ENCODE results near the gene FARP2. TPM values are rescaled to one million over a fixed set of nuclear protein-coding genes. Genes with fewer than 3 reads are reported as not detected.
"Not testable (repeated sequence)": the region's sequence is repeated elsewhere in the genome, so short reads cannot be mapped to it uniquely, and the experiment has no call there.

FARP2 gene
- total and polyA plus RNA-seq, 11 donors, result 7.9 to 31.8 (median 20.1) TPM

DNA sequence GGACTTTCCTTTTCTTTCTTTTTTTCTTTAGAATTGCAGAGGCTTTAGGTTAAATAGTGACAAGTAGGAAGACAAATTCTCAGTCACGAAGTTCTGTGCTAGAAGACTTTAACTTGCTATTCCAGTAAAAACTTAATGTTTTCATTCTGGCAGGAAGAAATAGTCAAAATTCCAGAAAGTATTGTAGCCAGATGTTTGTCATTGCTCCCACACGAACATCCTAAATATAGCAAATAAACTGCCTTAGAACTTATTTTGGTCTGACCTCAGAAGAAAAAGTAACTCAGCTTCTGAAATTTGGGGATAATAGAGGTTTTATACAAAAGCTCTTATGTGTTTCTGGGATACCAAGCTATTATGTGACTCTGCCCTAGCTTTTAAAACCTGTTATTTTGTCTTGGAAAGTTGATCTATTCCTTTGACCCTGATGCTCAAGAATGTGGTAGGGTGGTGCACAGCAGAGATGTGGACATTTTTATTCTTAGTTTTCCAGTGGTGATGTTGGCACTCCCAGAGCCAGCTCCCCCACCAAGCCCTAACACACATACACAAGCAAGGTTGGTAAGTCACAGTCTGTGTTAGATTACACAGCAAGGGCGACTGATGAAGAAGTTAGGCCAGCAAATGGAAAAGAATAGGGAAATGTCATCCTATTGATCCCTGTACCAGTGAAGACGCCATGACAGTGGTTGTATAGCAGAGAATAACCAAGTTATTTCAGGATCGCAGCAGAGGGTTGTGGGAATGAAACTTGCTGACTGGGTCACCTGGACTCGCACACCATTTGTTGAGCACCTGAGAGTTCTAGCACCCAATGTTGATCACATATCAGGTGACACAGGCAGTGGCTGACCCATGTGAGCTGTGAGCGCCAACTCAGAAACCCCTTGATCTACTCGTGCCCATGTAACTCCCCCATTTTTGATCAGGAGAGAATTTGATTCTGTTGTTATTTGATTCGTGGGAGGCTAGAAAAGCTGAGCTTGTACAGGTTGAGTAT, 23.7 kb downstream of the FARP2 start:
- ATAC-seq (peak in 1 of 4 donors; percentile 28), DNase-seq (no peak)
- WGBS, 4 donors, result 78 to 85% (median 79%) methylated on average over 9 of the region's 9 CpGs
- peaks cover 0 to 56% (median 23%) of the 10 kb centered on the region in 12 donors for H3K4me1 ChIP-seq
- no peaks in the 10 kb centered on the region for H3K9me3 ChIP-seq
- H3K27ac ChIP-seq, result peak overlapping the region in 5 of 12 donors; percentile 16 to 64 (median 29)
- intact Hi-C loops (cut with DNase I), result no loop called here
- peaks cover 0 to 13% (median 6%) of the 10 kb centered on the region in 9 donors for H3K36me3 ChIP-seq
- no peak for TF ChIP-seq POLR2A (IDR thresholded peaks at IDR 0.05)
- TF ChIP-seq, protein P1, sequence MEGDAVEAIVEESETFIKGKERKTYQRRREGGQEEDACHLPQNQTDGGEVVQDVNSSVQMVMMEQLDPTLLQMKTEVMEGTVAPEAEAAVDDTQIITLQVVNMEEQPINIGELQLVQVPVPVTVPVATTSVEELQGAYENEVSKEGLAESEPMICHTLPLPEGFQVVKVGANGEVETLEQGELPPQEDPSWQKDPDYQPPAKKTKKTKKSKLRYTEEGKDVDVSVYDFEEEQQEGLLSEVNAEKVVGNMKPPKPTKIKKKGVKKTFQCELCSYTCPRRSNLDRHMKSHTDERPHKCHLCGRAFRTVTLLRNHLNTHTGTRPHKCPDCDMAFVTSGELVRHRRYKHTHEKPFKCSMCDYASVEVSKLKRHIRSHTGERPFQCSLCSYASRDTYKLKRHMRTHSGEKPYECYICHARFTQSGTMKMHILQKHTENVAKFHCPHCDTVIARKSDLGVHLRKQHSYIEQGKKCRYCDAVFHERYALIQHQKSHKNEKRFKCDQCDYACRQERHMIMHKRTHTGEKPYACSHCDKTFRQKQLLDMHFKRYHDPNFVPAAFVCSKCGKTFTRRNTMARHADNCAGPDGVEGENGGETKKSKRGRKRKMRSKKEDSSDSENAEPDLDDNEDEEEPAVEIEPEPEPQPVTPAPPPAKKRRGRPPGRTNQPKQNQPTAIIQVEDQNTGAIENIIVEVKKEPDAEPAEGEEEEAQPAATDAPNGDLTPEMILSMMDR (IDR thresholded peaks at IDR 0.05), result no peak
- H3K27me3 ChIP-seq, result no peaks in the 10 kb centered on the region
- H3K4me3 ChIP-seq, result peak overlapping the region in 2 of 12 donors; percentile 0 to 6

DNA sequence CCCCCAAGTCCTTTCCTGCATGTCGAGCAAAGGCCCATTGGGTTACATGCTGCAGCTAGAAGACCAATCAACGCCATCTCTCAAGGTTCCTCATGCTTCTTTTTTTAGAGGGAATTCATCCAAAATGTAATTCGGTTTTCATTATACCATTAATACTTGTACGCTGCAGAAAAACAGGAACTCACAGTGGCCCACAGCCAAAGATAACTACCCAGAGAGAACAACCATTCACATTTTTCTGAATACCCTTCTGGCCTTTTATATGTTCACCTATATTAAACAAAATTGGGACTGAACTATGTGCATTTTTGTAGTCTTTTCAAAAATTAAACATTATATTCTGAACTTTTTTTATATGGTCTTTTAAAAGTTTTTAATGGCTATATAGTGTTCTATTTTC, 25.8 kb downstream of the FARP2 start:
- ATAC-seq (no peak), DNase-seq (no peak)
- H3K4me3 ChIP-seq, result no peak overlapping the region
- no peaks in the 10 kb centered on the region for H3K36me3 ChIP-seq
- WGBS, 4 donors, result 39 to 60% (median 53%) methylated on average over 4 of the region's 4 CpGs
- H3K27ac ChIP-seq, result peak overlapping the region in 1 of 12 donors; percentile 10
- no peak for TF ChIP-seq POLR2A (IDR thresholded peaks at IDR 0.05)
- TF ChIP-seq, protein P1 (IDR thresholded peaks at IDR 0.05), result no peak
- intact Hi-C loops (cut with DNase I), result no loop called here
- peaks cover 0 to 56% (median 23%) of the 10 kb centered on the region in 12 donors for H3K4me1 ChIP-seq
- H3K27me3 ChIP-seq, result no peaks in the 10 kb centered on the region
- H3K9me3 ChIP-seq, result no peaks in the 10 kb centered on the region

GRCh38 chr2:241385450-241385849, 29.4 kb downstream of the FARP2 start:
- peaks cover 0 to 35% (median 8%) of the 10 kb centered on the region in 12 donors for H3K4me1 ChIP-seq
- WGBS, 4 donors, result 94 to 98% (median 97%) methylated on average over 7 of the region's 7 CpGs
- H3K9me3 ChIP-seq; intact Hi-C loops (cut with DNase I); DNase-seq; H3K36me3 ChIP-seq; H3K4me3 ChIP-seq; H3K27ac ChIP-seq; ATAC-seq; H3K27me3 ChIP-seq: not testable (repeated sequence)

GRCh38 chr2:241386519-241386918, 30.4 kb downstream of the FARP2 start:
- no peak for TF ChIP-seq POLR2A (IDR thresholded peaks at IDR 0.05)
- TF ChIP-seq, protein P1 (IDR thresholded peaks at IDR 0.05), result no peak
- peaks cover 0 to 5% (median 0%) of the 10 kb centered on the region in 12 donors for H3K9me3 ChIP-seq
- intact Hi-C loops (cut with DNase I), result no loop called here
- no peak overlapping the region for H3K27ac ChIP-seq
- peaks cover 0 to 4% (median 0%) of the 10 kb centered on the region in 9 donors for H3K36me3 ChIP-seq
- peaks cover 0 to 25% (median 6%) of the 10 kb centered on the region in 12 donors for H3K4me1 ChIP-seq
- no peak for ATAC-seq
- WGBS, 4 donors, result 78 to 89% (median 85%) methylated on average over 6 of the region's 6 CpGs
- H3K27me3 ChIP-seq, result no peaks in the 10 kb centered on the region
- no peak overlapping the region for H3K4me3 ChIP-seq
- DNase-seq, result no peak

Data from heart left ventricle (tissue), 16 donors.